GM23248 (cell line): ENCODE data around the gene KCNK15. TPM values are rescaled to one million over a fixed set of nuclear protein-coding genes. Genes with fewer than 3 reads are reported as not detected.

ENCODE experiments used
- DNase-seq: peaks from one replicate; pipeline ENCODE4 v3.0.0-alpha.2; 2015
- H2AFZ ChIP-seq: fragments of 200-600 bp; sonication (generic); 2 replicates; pipeline ENCODE4 v1.6.1; 2016; ENCODE audit warnings: antibody characterized with exemption
- H3F3A ChIP-seq: fragments of 200-600 bp; sonication (generic); 2 replicates; pipeline ENCODE4 v1.6.1; 2016; ENCODE audit warnings: mild to moderate bottlenecking, antibody characterized with exemption, mixed run types; ENCODE audit not compliant: insufficient read depth
- H3K27ac ChIP-seq: fragments of 200-600 bp; sonication (generic); 2 replicates; pipeline ENCODE4 v1.5.1; 2016; ENCODE audit warnings: mild to moderate bottlenecking
- H3K27me3 ChIP-seq: fragments of 200-600 bp; sonication (generic); replicated peaks from 2 replicates; pipeline ENCODE4 v1.6.1; 2016; ENCODE audit warnings: mild to moderate bottlenecking; ENCODE audit not compliant: insufficient read depth
- H3K36me3 ChIP-seq: fragments of 200-600 bp; sonication (generic); 2 replicates; pipeline ENCODE4 v1.6.1; 2016; ENCODE audit warnings: low read depth, mild to moderate bottlenecking
- H3K4me1 ChIP-seq: fragments of 200-600 bp; sonication (generic); 2 replicates; pipeline ENCODE4 v1.6.1; 2016; ENCODE audit warnings: mild to moderate bottlenecking; ENCODE audit not compliant: insufficient read depth
- H3K4me2 ChIP-seq: fragments of 200-600 bp; sonication (generic); one replicate; pipeline ENCODE4 v1.6.1; 2016; ENCODE audit warnings: mild to moderate bottlenecking; ENCODE audit not compliant: unreplicated experiment
- H3K4me3 ChIP-seq: fragments of 200-600 bp; sonication (generic); 2 replicates; pipeline ENCODE4 v1.5.1; 2016; ENCODE audit warnings: mild to moderate bottlenecking
- H3K79me2 ChIP-seq: fragments of 200-600 bp; sonication (generic); 2 replicates; pipeline ENCODE4 v1.6.1; 2016; ENCODE audit warnings: mild to moderate bottlenecking; ENCODE audit not compliant: insufficient read depth
- H3K9ac ChIP-seq: fragments of 200-600 bp; sonication (generic); 2 replicates; pipeline ENCODE4 v1.6.1; 2016; ENCODE audit warnings: mild to moderate bottlenecking
- H3K9me2 ChIP-seq: fragments of 200-600 bp; sonication (generic); 2 replicates; pipeline ENCODE4 v1.6.1; 2016; ENCODE audit warnings: mixed run types, mild to moderate bottlenecking, moderate library complexity; ENCODE audit not compliant: insufficient read depth
- H3K9me3 ChIP-seq: fragments of 200-600 bp; sonication (generic); one replicate; pipeline ENCODE4 v1.6.1; 2017; ENCODE audit warnings: low read depth
- H4K20me1 ChIP-seq: fragments of 200-600 bp; sonication (generic); 2 replicates; pipeline ENCODE4 v1.6.0; 2016; ENCODE audit not compliant: insufficient read depth
- EZH2 ChIP-seq: fragments of 200-600 bp; sonication (generic); IDR thresholded peaks from 2 replicates; pipeline ENCODE4 v1.6.1; 2018; ENCODE audit warnings: antibody characterized with exemption, mild to moderate bottlenecking; ENCODE audit not compliant: insufficient read depth, poor library complexity, severe bottlenecking
- EZH2phosphoT487 ChIP-seq: fragments of 200-600 bp; sonication (generic); IDR thresholded peaks from 2 replicates; pipeline ENCODE4 v1.6.1; 2018; ENCODE audit warnings: antibody characterized with exemption, moderate library complexity, mild to moderate bottlenecking, low read depth; ENCODE audit not compliant: insufficient read depth
- WGBS, 2 experiments: methylation state at CpG; one replicate each; pipeline ENCODE4 v1.1.6; 2015 to 2017; ENCODE audit warnings: low lambda C conversion rate in 2 of 2, low coverage in 1 of 2; ENCODE audit errors: missing lambda C conversion rate in 2 of 2; 5-methylcytosine and 5-hydroxymethylcytosine counted together
- in situ Hi-C: fragments of 300-500 bp; cut with MboI; formaldehyde crosslinking; loops from 2 replicates; pipeline ENCODE4 v1.15.0; 2020
- polyA plus RNA-seq: library from polyadenylated mRNA; unstranded; fragments of >200 nt; fragmentation: Nextera tagmentation; extraction: Ambion mirVana; gene quantifications from 2 replicates; pipeline ENCODE4 v1.2.1, GENCODE V29; 2016
- total RNA-seq: library from RNA; depleted of rRNA; stranded (reverse); fragments of >200 nt; shearing (Covaris generic); gene quantifications from 2 replicates; pipeline ENCODE4 v1.2.3, GENCODE V29; 2014

KCNK15 gene
- total and polyA plus RNA-seq, 2 experiments from 2014 or later, result 5.7 to 9.9 TPM

DNA sequence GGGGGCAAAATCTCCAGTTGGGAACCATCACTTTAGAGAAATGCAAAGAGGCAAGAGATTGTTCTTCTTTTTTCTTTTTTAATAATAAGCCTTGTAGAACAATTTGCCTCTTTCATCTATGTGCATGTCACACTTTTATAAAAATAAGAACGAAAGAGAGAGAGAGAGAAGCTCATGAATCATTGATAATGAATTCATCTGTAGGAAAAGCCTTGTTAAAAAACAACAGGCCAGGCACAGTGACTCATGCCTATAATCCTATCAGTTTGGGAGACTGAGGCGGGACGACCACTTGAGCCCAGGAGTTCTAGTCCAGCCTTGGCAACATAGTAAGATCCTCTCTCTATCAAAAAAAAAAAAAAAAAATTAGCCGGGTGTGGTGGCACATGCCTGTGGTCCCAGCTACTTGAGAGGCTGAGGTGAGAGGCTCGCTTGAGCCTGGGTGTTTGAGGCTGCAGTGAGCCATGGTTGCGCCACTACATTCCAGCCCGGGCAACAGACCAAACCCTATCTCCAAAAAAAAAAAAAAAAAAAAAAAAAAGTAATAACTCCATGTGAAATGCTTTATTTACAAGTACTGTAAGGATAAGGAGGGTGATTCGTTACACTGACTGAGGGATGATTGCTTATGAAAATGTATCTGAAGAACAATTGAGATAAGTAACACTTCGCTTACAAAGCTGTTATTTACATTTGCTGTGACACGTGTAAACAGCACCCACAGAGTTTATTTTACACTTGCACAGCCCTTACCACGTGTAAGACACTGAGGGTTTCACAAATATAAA, 24.5 kb upstream of the KCNK15 start:
- no peaks in the 10 kb centered on the region for H4K20me1 ChIP-seq
- H3K4me1 ChIP-seq, result peaks cover 33% of the 10 kb centered on the region
- H3K4me2 ChIP-seq, result peak overlapping the region; percentile 72
- in situ Hi-C loops, result no loop called here
- peak overlapping the region; percentile 77 for H3K9ac ChIP-seq
- peak; percentile 86 for DNase-seq
- TF ChIP-seq EZH2phosphoT487 (no peak), EZH2 (no peak)
- no peaks in the 10 kb centered on the region for H3K9me2 ChIP-seq
- H3K79me2 ChIP-seq, result no peaks in the 10 kb centered on the region
- H3K36me3 ChIP-seq, result no peaks in the 10 kb centered on the region
- H3K9me3 ChIP-seq, result no peaks in the 10 kb centered on the region
- peak overlapping the region; percentile 97 for H3K27ac ChIP-seq
- peak overlapping the region; percentile 29; the same call in 1 of the 2 replicates for H3K4me3 ChIP-seq
- H2AFZ ChIP-seq, result no peak overlapping the region
- 21 to 25% methylated on average over 11 of the region's 11 CpGs for WGBS, 2 experiments
- H3K27me3 ChIP-seq, result no peaks in the 10 kb centered on the region
- H3F3A ChIP-seq, result peaks cover 39% of the 10 kb centered on the region

DNA sequence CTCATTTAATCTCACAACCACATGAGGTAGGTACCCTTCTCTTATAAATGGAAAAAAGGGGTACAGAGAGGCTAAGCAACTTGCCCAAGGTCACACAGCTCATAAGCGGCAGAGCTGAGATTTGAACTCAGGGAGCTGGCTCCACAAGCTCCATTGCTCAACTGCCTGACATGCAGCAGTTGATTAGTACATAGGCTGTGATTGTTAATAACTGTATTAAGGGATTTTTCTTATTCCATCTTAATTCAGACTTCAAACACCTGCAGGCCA, 23.9 kb upstream of the KCNK15 start:
- H3K9me2 ChIP-seq, result no peaks in the 10 kb centered on the region
- no peaks in the 10 kb centered on the region for H3K79me2 ChIP-seq
- H3K36me3 ChIP-seq, result no peaks in the 10 kb centered on the region
- no peak for TF ChIP-seq EZH2
- TF ChIP-seq EZH2phosphoT487, result no peak
- H3K4me1 ChIP-seq, result peaks cover 28% of the 10 kb centered on the region
- H4K20me1 ChIP-seq, result no peaks in the 10 kb centered on the region
- H3K9me3 ChIP-seq, result no peaks in the 10 kb centered on the region
- no peaks in the 10 kb centered on the region for H3K27me3 ChIP-seq
- peaks cover 33% of the 10 kb centered on the region for H3F3A ChIP-seq
- in situ Hi-C loops, result no loop called here
- no peak overlapping the region for H2AFZ ChIP-seq
- DNase-seq, result no peak
- peak overlapping the region; percentile 97 for H3K27ac ChIP-seq
- H3K4me2 ChIP-seq, result peak overlapping the region; percentile 60
- 95 to 97% methylated on average over 1 of the region's 1 CpG for WGBS, 2 experiments
- H3K9ac ChIP-seq, result peak overlapping the region; percentile 18; the same call in 1 of the 2 replicates
- H3K4me3 ChIP-seq, result no peak overlapping the region

- Histone ChIP-seq H3K4me2 (no peak overlapping the region), H3K4me3 (no peak overlapping the region), H3K79me2 (no peaks in the 10 kb centered on the region), H3K9me3 (no peaks in the 10 kb centered on the region), H3K9me2 (no peaks in the 10 kb centered on the region), H3F3A (peaks cover 31% of the 10 kb centered on the region), H2AFZ (no peak overlapping the region), H3K27ac (no peak overlapping the region), H3K27me3 (no peaks in the 10 kb centered on the region), H3K4me1 (peaks cover 23% of the 10 kb centered on the region), H3K9ac (no peak overlapping the region), H3K36me3 (no peaks in the 10 kb centered on the region), H4K20me1 (no peaks in the 10 kb centered on the region)
- no peak for TF ChIP-seq EZH2phosphoT487
- no peak for DNase-seq
- in situ Hi-C loops, result no loop called here
- WGBS, 2 experiments, result 77 to 91% methylated on average over 2 of the region's 2 CpGs
Measured at GRCh38 chr20:44722990-44723389, 22.7 kb upstream of the KCNK15 start.

DNA sequence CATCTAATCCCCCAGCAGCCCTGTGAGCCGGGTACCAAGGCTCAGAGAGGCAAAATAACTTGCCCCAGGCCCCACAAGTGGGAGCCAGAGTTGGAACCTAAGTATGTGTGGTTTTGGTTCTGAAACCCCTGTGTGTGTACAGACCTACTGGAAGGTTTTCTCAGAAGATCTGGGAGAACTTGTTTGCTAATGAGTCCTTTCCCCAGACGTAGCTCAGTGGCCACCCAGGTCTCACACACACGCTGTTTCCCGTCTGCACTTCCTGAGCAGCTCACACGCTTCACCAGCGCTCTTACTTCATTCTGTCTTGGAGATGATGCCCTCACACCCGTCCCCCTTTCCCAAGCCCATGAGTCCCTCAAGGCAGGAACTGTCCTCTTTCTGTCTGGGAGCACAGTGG, 22.3 kb upstream of the KCNK15 start:
- Histone ChIP-seq H3K9me3 (no peaks in the 10 kb centered on the region), H3K79me2 (no peaks in the 10 kb centered on the region), H3K4me2 (no peak overlapping the region), H3K27ac (no peak overlapping the region), H3K27me3 (no peaks in the 10 kb centered on the region), H3K9ac (no peak overlapping the region), H3K36me3 (no peaks in the 10 kb centered on the region), H3K9me2 (no peaks in the 10 kb centered on the region), H4K20me1 (no peaks in the 10 kb centered on the region), H2AFZ (no peak overlapping the region), H3K4me1 (peaks cover 25% of the 10 kb centered on the region), H3F3A (peaks cover 35% of the 10 kb centered on the region), H3K4me3 (no peak overlapping the region)
- in situ Hi-C loops, result no loop called here
- no peak for DNase-seq
- WGBS, 2 experiments, result 90 to 91% methylated on average over 7 of the region's 7 CpGs
- TF ChIP-seq EZH2 (no peak), EZH2phosphoT487 (no peak)
